ENCODE results near the gene IKBKG. TPM values are rescaled to one million over a fixed set of nuclear protein-coding genes. Genes with fewer than 3 reads are reported as not detected.

IKBKG gene
- total and polyA plus RNA-seq, 2 donors (not counting 3 experiments of a cell fraction or from before 2014, with no cell fraction given) = 41.2 to 47.8 TPM

- H3K36me3 ChIP-seq (ENCODE audit: control insufficient read depth in 2 of 2, extremely low read depth in 1 of 2, insufficient read depth in 2 of 2, low read length in 2 of 2) = no peaks in the 10 kb centered on the region
- no peaks in the 10 kb centered on the region for H4K20me1 ChIP-seq (replicated peaks; ENCODE audit: control insufficient read depth, extremely low read depth, insufficient read depth, low read length)
- H3K9me3 ChIP-seq (replicated peaks; ENCODE audit: control insufficient read depth, insufficient read depth, low read length) = no peaks in the 10 kb centered on the region
- no peaks in the 10 kb centered on the region for H3K79me2 ChIP-seq (ENCODE audit: control insufficient read depth, insufficient read depth, low read length)
- H3K4me2 ChIP-seq (ENCODE audit: insufficient read depth, low read length) = no peak overlapping the region
- no TSS peak for BruUV-seq (replicated peaks)
- H3K9ac ChIP-seq (replicated peaks; ENCODE audit: extremely low read depth, insufficient read depth, low read length) = no peak overlapping the region
- no peaks in the 10 kb centered on the region for H3K27me3 ChIP-seq (ENCODE audit: control insufficient read depth in 2 of 2, insufficient read depth in 2 of 2, low read length in 2 of 2)
- TF ChIP-seq POLR2A (IDR thresholded peaks at IDR 0.05; ENCODE audit: low read depth, low read length) (no peak), EZH2 (IDR thresholded peaks at IDR 0.05; ENCODE audit: borderline replicate concordance, low read depth, low read length, severe bottlenecking) (no peak), POLR2AphosphoS5 (IDR thresholded peaks at IDR 0.05; ENCODE audit: insufficient read depth, low read depth, low read length) (no peak), CTCF (IDR thresholded peaks at IDR 0.05; ENCODE audit: extremely low read depth in 1 of 2, insufficient read depth in 1 of 2, low read depth in 1 of 2, low read length in 2 of 2) (no peak), MYC (IDR thresholded peaks at IDR 0.05; ENCODE audit: low read depth, low read length) (no peak), JUN (IDR thresholded peaks at IDR 0.05; ENCODE audit: borderline replicate concordance, insufficient read depth, insufficient read length, low read depth) (no peak)
- TF ChIP-seq, protein P1, sequence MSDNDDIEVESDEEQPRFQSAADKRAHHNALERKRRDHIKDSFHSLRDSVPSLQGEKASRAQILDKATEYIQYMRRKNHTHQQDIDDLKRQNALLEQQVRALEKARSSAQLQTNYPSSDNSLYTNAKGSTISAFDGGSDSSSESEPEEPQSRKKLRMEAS (IDR thresholded peaks at IDR 0.05; ENCODE audit: insufficient read depth, insufficient read length) = no peak
- CTCF ChIA-PET = no interaction called here
- H3K4me1 ChIP-seq (ENCODE audit: control insufficient read depth, extremely low read depth, insufficient read depth, low read length) = peaks cover 6% of the 10 kb centered on the region
- POLR2A ChIA-PET = no interaction called here
- FAIRE-seq (no peak), DNase-seq (ENCODE audit: low read depth, low spot score) (no peak)
- H3K9me1 ChIP-seq (replicated peaks; ENCODE audit: control insufficient read depth, extremely low read depth, insufficient read depth, low read length) = no peaks in the 10 kb centered on the region
- dilution Hi-C loops (cut with MboI; ENCODE audit: extremely low pct_ligation_motif_present, low sequenced_read_pairs) = no loop called here
- H2AFZ ChIP-seq (ENCODE audit: low read depth, low read length) = no peak overlapping the region
- H3K27ac ChIP-seq (ENCODE audit: insufficient read depth, low read depth, low read length) = no peak overlapping the region
- no peak overlapping the region for H3K4me3 ChIP-seq (replicated peaks in 1 of 3; ENCODE audit: insufficient read depth in 1 of 3, low read depth in 1 of 3, low read length in 3 of 3)
- intact Hi-C loops (cut with micrococcal nuclease) = no loop called here
Measured at GRCh38 chrX:154502098-154502497, 45.3 kb upstream of the IKBKG start.

Measured in endothelial cell of umbilical vein (primary cell).